ENCODE measurements around the gene KIF5A. TPM values are rescaled to one million over a fixed set of nuclear protein-coding genes. Genes with fewer than 3 reads are reported as not detected.

The KIF5A gene
- total and polyA plus RNA-seq, 2 donors = 1.3 to 1.5 TPM

GRCh38 chr12:57600395-57600794 is 50.6 kb downstream of the KIF5A start:
- Histone ChIP-seq H3K4me1 (ENCODE audit: insufficient read depth) (no peaks in the 10 kb centered on the region), H3K27ac (ENCODE audit: low read depth) (no peak overlapping the region), H3K4me3 (ENCODE audit: low read depth, low read length) (no peak overlapping the region), H3K36me3 (ENCODE audit: insufficient read depth) (no peaks in the 10 kb centered on the region)
- 69% methylated on average over 2 of the region's 2 CpGs for WGBS
- DNase-seq (ENCODE audit: extremely low spot score) = no peak

- DNase-seq (ENCODE audit: extremely low spot score) = no peak
- no peaks in the 10 kb centered on the region for H3K36me3 ChIP-seq (ENCODE audit: insufficient read depth)
- H3K27ac ChIP-seq (ENCODE audit: low read depth) = no peak overlapping the region
- no peak overlapping the region for H3K4me3 ChIP-seq (ENCODE audit: low read depth, low read length)
- H3K4me1 ChIP-seq (ENCODE audit: insufficient read depth) = no peaks in the 10 kb centered on the region
These were observed 52.7 kb downstream of the KIF5A start for GRCh38 chr12:57602544-57602943.

GRCh38 chr12:57603324-57603723 is 53.5 kb downstream of the KIF5A start:
- Histone ChIP-seq H3K27ac (ENCODE audit: low read depth) (peak overlapping the region; percentile 48), H3K36me3 (ENCODE audit: insufficient read depth) (no peaks in the 10 kb centered on the region), H3K4me1 (ENCODE audit: insufficient read depth) (no peaks in the 10 kb centered on the region), H3K4me3 (ENCODE audit: low read depth, low read length) (no peak overlapping the region)
- DNase-seq (ENCODE audit: extremely low spot score) = no peak
- WGBS = 53% methylated on average over 2 of the region's 2 CpGs

- Histone ChIP-seq H3K27ac (ENCODE audit: low read depth) (peak overlapping the region; percentile 93), H3K4me3 (ENCODE audit: low read depth, low read length) (peak overlapping the region; percentile 78), H3K4me1 (ENCODE audit: insufficient read depth) (no peaks in the 10 kb centered on the region), H3K36me3 (ENCODE audit: insufficient read depth) (no peaks in the 10 kb centered on the region)
- DNase-seq (ENCODE audit: extremely low spot score) = no peak
- WGBS = 12% methylated on average over 6 of the region's 6 CpGs
These were observed 54.1 kb downstream of the KIF5A start for GRCh38 chr12:57603815-57604453.

- Histone ChIP-seq H3K36me3 (ENCODE audit: insufficient read depth) (no peaks in the 10 kb centered on the region), H3K4me1 (ENCODE audit: insufficient read depth) (no peaks in the 10 kb centered on the region), H3K4me3 (ENCODE audit: low read depth, low read length) (peak within 1 kb of the TSS; percentile 78), H3K27ac (ENCODE audit: low read depth) (peak within 1 kb of the TSS; percentile 93)
- 3% methylated on average over 36 of the region's 36 CpGs for WGBS
- no peak for DNase-seq (ENCODE audit: extremely low spot score)
These were observed 54.7 kb downstream of the KIF5A start, which contains the start of gene DTX3 for GRCh38 chr12:57604454-57604991. Gene DTX3 (plus strand): TSS chr12:57604824. CDS start chr12:57606518, 1,694 bp downstream.

GRCh38 chr12:57604992-57605810 is 55.4 kb downstream of the KIF5A start:
- DNase-seq (ENCODE audit: extremely low spot score) = no peak
- Histone ChIP-seq H3K27ac (ENCODE audit: low read depth) (peak overlapping the region; percentile 93), H3K4me1 (ENCODE audit: insufficient read depth) (no peaks in the 10 kb centered on the region), H3K36me3 (ENCODE audit: insufficient read depth) (no peaks in the 10 kb centered on the region), H3K4me3 (ENCODE audit: low read depth, low read length) (peak overlapping the region; percentile 78)
- 5% methylated on average over 25 of the region's 25 CpGs for WGBS

- no peak overlapping the region for H3K27ac ChIP-seq (ENCODE audit: low read depth)
- DNase-seq (ENCODE audit: extremely low spot score) = no peak
- H3K36me3 ChIP-seq (ENCODE audit: insufficient read depth) = no peaks in the 10 kb centered on the region
- H3K4me1 ChIP-seq (ENCODE audit: insufficient read depth) = no peaks in the 10 kb centered on the region
- no peak overlapping the region for H3K4me3 ChIP-seq (ENCODE audit: low read depth, low read length)
- WGBS = 61% methylated on average over 4 of the region's 4 CpGs
These were observed 56.0 kb downstream of the KIF5A start for GRCh38 chr12:57605811-57606311.

GRCh38 chr12:57606399-57606798 is 56.6 kb downstream of the KIF5A start:
- no peaks in the 10 kb centered on the region for H3K4me1 ChIP-seq (ENCODE audit: insufficient read depth)
- H3K27ac ChIP-seq (ENCODE audit: low read depth) = no peak overlapping the region
- 55% methylated on average over 2 of the region's 2 CpGs for WGBS

GRCh38 chr12:57606821-57607220 is 57.0 kb downstream of the KIF5A start:
- Histone ChIP-seq H3K36me3 (ENCODE audit: insufficient read depth) (no peaks in the 10 kb centered on the region), H3K27ac (ENCODE audit: low read depth) (no peak overlapping the region), H3K4me3 (ENCODE audit: low read depth, low read length) (no peak overlapping the region), H3K4me1 (ENCODE audit: insufficient read depth) (no peaks in the 10 kb centered on the region)
- WGBS = 87% methylated on average over 11 of the region's 11 CpGs
- DNase-seq (ENCODE audit: extremely low spot score) = no peak

More at GRCh38 chr12:57606399-57606798, 56.6 kb downstream of the KIF5A start:
- Histone ChIP-seq H3K36me3 (ENCODE audit: insufficient read depth) (no peaks in the 10 kb centered on the region), H3K4me3 (ENCODE audit: low read depth, low read length) (no peak overlapping the region)
- no peak for DNase-seq (ENCODE audit: extremely low spot score)

- Histone ChIP-seq H3K4me1 (ENCODE audit: insufficient read depth) (no peaks in the 10 kb centered on the region), H3K27ac (ENCODE audit: low read depth) (no peak overlapping the region), H3K4me3 (ENCODE audit: low read depth, low read length) (no peak overlapping the region), H3K36me3 (ENCODE audit: insufficient read depth) (no peaks in the 10 kb centered on the region)
- 76% methylated on average over 12 of the region's 12 CpGs for WGBS
- no peak for DNase-seq (ENCODE audit: extremely low spot score)
These were observed 58.3 kb downstream of the KIF5A start for GRCh38 chr12:57607958-57608663.

- 32% methylated on average over 19 of the region's 19 CpGs for whole genome bisulfite sequencing
- Histone ChIP-seq H3K36me3 (ENCODE audit: insufficient read depth) (no peaks in the 10 kb centered on the region), H3K4me1 (ENCODE audit: insufficient read depth) (no peaks in the 10 kb centered on the region), H3K4me3 (ENCODE audit: low read depth, low read length) (no peak overlapping the region), H3K27ac (ENCODE audit: low read depth) (peak overlapping the region; percentile 35)
- DNase-seq (ENCODE audit: extremely low spot score) = no peak
These were observed 59.4 kb downstream of the KIF5A start for GRCh38 chr12:57609101-57609780.

GRCh38 chr12:57609781-57610553 is 60.1 kb downstream of the KIF5A start:
- Histone ChIP-seq H3K27ac (ENCODE audit: low read depth) (peak overlapping the region; percentile 57), H3K4me1 (ENCODE audit: insufficient read depth) (no peaks in the 10 kb centered on the region), H3K4me3 (ENCODE audit: low read depth, low read length) (peak overlapping the region; percentile 67), H3K36me3 (ENCODE audit: insufficient read depth) (no peaks in the 10 kb centered on the region)
- no peak for DNase-seq (ENCODE audit: extremely low spot score)
- 9% methylated on average over 34 of the region's 34 CpGs for WGBS

All from urinary bladder (tissue), 4 donors.